HEK293T (cell line): Measurements from ENCODE around the gene TEX11.

Source experiments
- CTCF ChIA-PET: fragments of 350-600 bp; formaldehyde crosslinking; extraction: SDS; loops from one replicate; lab custom pipeline; 2021; ENCODE audit warnings: antibody characterized with exemption, inconsistent platforms; lab: Yijun Ruan, JAX
- POLR2A ChIA-PET: fragments of 350-600 bp; formaldehyde crosslinking; extraction: SDS; loops from one replicate; lab custom pipeline; 2020; ENCODE audit warnings: antibody characterized with exemption, inconsistent platforms; lab: Yijun Ruan, JAX
- DNase-seq: peaks from one replicate; pipeline ENCODE4 v3.0.0; 2012; ENCODE audit warnings: mixed read lengths; ENCODE audit errors: extremely low spot score
- ARNT ChIP-seq: fragments of 450-650 bp; IDR thresholded peaks from 2 replicates; pipeline ENCODE4 v1.6.1; 2017; ENCODE audit warnings: mild to moderate bottlenecking
- BHLHE40 ChIP-seq: fragments of 450-650 bp; IDR thresholded peaks from 2 replicates; pipeline ENCODE4 v1.6.1; 2016; ENCODE audit warnings: mild to moderate bottlenecking, moderate library complexity, borderline replicate concordance
- CTBP1 ChIP-seq: fragments of 450-650 bp; IDR thresholded peaks from 2 replicates; pipeline ENCODE4 v1.6.1; 2016; ENCODE audit warnings: borderline replicate concordance
- ELF4 ChIP-seq: fragments of 450-650 bp; IDR thresholded peaks from 2 replicates; pipeline ENCODE4 v1.6.1; 2017; ENCODE audit warnings: antibody characterized with exemption
- FOXA1 ChIP-seq: fragments of 450-650 bp; IDR thresholded peaks from 2 replicates; pipeline ENCODE4 v1.6.1; 2016; ENCODE audit warnings: mild to moderate bottlenecking
- FOXK2 ChIP-seq: fragments of 450-650 bp; IDR thresholded peaks from 2 replicates; pipeline ENCODE4 v1.6.1; 2016; ENCODE audit warnings: mild to moderate bottlenecking
- FOXM1 ChIP-seq: fragments of 450-650 bp; IDR thresholded peaks from 2 replicates; pipeline ENCODE4 v1.6.1; 2017; ENCODE audit warnings: mild to moderate bottlenecking, borderline replicate concordance
- HDGF ChIP-seq: fragments of 450-650 bp; IDR thresholded peaks from 2 replicates; pipeline ENCODE4 v1.6.1; 2017; ENCODE audit warnings: antibody characterized with exemption, borderline replicate concordance
- L3MBTL2 ChIP-seq: fragments of 450-650 bp; conservative IDR thresholded peaks from 2 replicates; pipeline ENCODE4 v1.6.1; 2016; ENCODE audit warnings: mild to moderate bottlenecking
- LEF1 ChIP-seq: fragments of 450-650 bp; IDR thresholded peaks from 2 replicates; pipeline ENCODE4 v1.6.1; 2017; ENCODE audit warnings: mild to moderate bottlenecking, borderline replicate concordance
- NFRKB ChIP-seq: fragments of 450-650 bp; IDR thresholded peaks from 2 replicates; pipeline ENCODE4 v1.6.1; 2016; ENCODE audit warnings: mild to moderate bottlenecking, moderate library complexity
- SP1 ChIP-seq: fragments of 450-650 bp; IDR thresholded peaks from 2 replicates; pipeline ENCODE4 v1.6.1; 2017
- SUZ12 ChIP-seq: fragments of 450-650 bp; IDR thresholded peaks from 2 replicates; pipeline ENCODE4 v1.6.1; 2016; ENCODE audit warnings: mild to moderate bottlenecking
- TARDBP ChIP-seq: fragments of 450-650 bp; IDR thresholded peaks from 2 replicates; pipeline ENCODE4 v1.6.1; 2016
- ZNF384 ChIP-seq: fragments of 450-650 bp; IDR thresholded peaks from 2 replicates; pipeline ENCODE4 v1.6.1; 2016
- TF ChIP-seq, protein P1 (sequence below): fragments of 450-650 bp; IDR thresholded peaks from 2 replicates; pipeline ENCODE4 v1.6.1; 2016

The TEX11 gene

DNA sequence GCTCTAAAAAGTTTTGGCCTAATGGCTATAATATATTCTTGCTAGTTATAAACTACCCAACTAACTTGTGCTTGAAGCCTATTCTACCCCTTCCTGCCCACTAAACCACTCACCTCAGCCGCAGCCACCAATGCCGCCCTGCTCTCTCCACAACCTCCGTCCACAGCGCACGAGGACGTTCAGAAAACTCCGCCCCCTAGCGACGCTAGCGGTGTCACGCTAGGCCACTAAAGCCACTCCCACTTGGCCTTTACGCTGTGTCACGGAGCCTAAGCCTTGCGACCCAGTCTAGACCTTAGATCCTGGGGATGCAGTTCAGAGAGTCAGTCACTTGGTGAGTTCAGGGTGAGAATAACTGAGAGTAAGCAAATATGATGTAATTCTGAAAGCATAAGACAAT is at the start of gene TEX11:
TSS of gene TEX11 (minus strand) at position 171 of the 400 bp plus-strand sequence. CDS start 922 bp downstream, outside the sequence.
- CTCF ChIA-PET: no interaction called here
- no peak for TF ChIP-seq LEF1
- TF ChIP-seq ELF4: no peak
- no peak for TF ChIP-seq ZNF384
- TF ChIP-seq FOXK2: no peak
- TF ChIP-seq HDGF: no peak
- no peak for TF ChIP-seq NFRKB
- no peak for TF ChIP-seq FOXA1
- TF ChIP-seq FOXM1: no peak
- no peak for TF ChIP-seq ARNT
- TF ChIP-seq TARDBP: no peak
- TF ChIP-seq SUZ12: no peak
- TF ChIP-seq, protein P1, sequence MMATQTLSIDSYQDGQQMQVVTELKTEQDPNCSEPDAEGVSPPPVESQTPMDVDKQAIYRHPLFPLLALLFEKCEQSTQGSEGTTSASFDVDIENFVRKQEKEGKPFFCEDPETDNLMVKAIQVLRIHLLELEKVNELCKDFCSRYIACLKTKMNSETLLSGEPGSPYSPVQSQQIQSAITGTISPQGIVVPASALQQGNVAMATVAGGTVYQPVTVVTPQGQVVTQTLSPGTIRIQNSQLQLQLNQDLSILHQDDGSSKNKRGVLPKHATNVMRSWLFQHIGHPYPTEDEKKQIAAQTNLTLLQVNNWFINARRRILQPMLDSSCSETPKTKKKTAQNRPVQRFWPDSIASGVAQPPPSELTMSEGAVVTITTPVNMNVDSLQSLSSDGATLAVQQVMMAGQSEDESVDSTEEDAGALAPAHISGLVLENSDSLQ: no peak
- TF ChIP-seq BHLHE40: no peak
- no peak for TF ChIP-seq CTBP1
- no peak for TF ChIP-seq L3MBTL2
- no peak for TF ChIP-seq SP1
- no peak for DNase-seq
- POLR2A ChIA-PET: no interaction called here

DNA sequence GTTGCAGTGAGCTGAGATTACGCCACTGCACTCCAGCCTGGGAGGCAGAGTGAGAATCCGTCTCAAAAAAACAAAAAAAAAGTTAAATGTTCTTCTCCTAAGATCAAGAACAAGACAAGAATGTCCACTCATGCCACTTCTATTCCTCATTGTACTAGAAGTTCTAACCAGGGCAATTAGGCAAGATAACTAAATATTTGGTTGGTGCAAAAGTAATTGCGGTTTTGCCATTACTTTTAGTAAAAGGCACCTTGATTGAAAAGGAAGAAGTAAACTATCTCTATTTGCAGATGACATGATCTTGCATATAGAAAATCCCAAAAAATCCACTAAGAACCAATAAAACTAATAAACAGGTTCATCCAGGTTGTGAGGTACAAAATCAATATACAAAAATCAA is 46.4 kb upstream of the TEX11 start:
- ChIA-PET CTCF (no interaction called here), POLR2A (no interaction called here)
- no peak for DNase-seq
- no peak for TF ChIP-seq FOXK2
- peak; percentile 75 for TF ChIP-seq ELF4

DNA sequence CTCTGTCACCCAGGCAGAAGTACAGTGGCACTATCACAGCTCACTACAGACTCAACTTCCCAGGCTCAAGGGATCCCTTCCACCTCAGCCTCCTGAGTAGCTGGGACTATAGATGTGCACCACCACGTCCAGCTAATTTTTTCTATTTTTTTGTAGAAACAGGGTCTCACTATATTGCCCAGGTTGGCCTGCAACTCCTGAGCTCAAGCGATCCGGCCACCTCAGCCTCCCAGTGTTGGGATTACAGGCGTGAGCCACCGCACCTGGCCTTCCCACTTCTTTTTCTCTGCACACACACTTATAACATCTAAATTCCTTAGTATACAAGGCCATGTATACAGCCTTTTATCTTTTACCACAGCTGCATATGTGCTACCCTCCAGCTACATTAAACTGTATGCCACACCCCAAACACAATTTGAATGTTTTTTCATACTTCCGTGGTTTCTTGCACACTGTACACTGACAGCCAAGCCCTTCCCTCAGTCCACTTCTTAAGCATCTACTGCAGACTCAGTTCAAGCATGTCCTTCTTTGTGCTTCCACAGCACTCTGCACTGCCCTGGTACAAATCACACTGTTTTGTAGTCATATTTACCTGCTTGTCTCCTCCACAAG is 15.9 kb upstream of the TEX11 start:
- POLR2A ChIA-PET: no interaction called here
- no peak for DNase-seq
- CTCF ChIA-PET: interaction anchor here (0.6 kb wide), 1 partner anchor 106 kb away, joined by 4 read pairs; no protein-coding TSS in a partner anchor
- TF ChIP-seq ZNF384: no peak
- TF ChIP-seq TARDBP: no peak
- TF ChIP-seq BHLHE40: no peak

GRCh38 chrX:70922774-70923473 is 14.4 kb upstream of the TEX11 start:
- no peak for DNase-seq
- no peak for TF ChIP-seq SUZ12
- TF ChIP-seq ELF4: no peak
- TF ChIP-seq LEF1: no peak
- TF ChIP-seq CTBP1: no peak
- TF ChIP-seq ARNT: no peak
- no peak for TF ChIP-seq ZNF384
- TF ChIP-seq, protein P1: no peak
- TF ChIP-seq TARDBP: no peak
- no peak for TF ChIP-seq BHLHE40
- no peak for TF ChIP-seq FOXM1
- TF ChIP-seq L3MBTL2: no peak
- POLR2A ChIA-PET: no interaction called here
- CTCF ChIA-PET: no interaction called here

DNA sequence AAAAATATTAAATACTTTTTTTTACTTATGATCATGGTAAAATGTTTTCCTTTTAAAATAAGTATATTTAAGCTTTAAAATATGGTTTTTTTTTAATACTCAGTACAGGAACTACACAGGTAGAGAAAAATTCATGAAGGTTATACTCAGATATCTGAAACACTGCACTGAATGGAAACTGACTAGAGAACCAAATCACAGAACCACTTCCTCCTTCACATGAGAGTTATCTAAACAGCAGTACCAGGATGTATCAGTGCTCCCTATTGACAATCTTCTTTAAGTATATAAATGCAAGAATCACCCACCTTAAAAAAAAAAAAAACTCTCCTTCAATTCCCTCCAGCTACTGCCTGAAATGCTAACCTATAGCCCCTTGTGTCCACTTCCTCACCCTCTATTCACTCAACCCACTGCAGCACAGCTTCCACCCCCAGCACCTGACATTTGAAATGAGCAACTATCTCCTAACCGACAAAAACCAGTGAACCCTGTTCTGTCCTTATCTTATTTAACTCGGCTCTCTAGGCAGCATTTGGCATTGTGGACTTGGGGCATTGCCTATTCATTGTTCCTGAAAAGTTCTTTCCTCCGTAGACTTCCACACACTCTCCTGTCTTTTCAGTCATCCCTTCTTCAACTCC is 13.3 kb upstream of the TEX11 start:
- TF ChIP-seq ELF4: no peak
- TF ChIP-seq, protein P1: no peak
- no peak for TF ChIP-seq HDGF
- TF ChIP-seq FOXK2: no peak
- TF ChIP-seq ARNT: no peak
- TF ChIP-seq FOXM1: no peak
- TF ChIP-seq LEF1: no peak
- no peak for DNase-seq
- ChIA-PET CTCF (interaction anchor here (0.7 kb wide), 1 partner anchor 272 kb away, joined by 5 read pairs; no protein-coding TSS in a partner anchor), POLR2A (no interaction called here)

- ChIA-PET CTCF (no interaction called here), POLR2A (no interaction called here)
- TF ChIP-seq LEF1: no peak
- no peak for TF ChIP-seq SUZ12
- no peak for TF ChIP-seq CTBP1
- no peak for TF ChIP-seq ZNF384
- no peak for TF ChIP-seq ARNT
- TF ChIP-seq, protein P1: no peak
- TF ChIP-seq L3MBTL2: no peak
- TF ChIP-seq FOXA1: no peak
- TF ChIP-seq SP1: no peak
- TF ChIP-seq NFRKB: no peak
- TF ChIP-seq HDGF: no peak
- TF ChIP-seq FOXM1: no peak
- TF ChIP-seq ELF4: no peak
- no peak for TF ChIP-seq BHLHE40
- no peak for TF ChIP-seq TARDBP
- no peak for TF ChIP-seq FOXK2
These were observed 8.2 kb upstream of the TEX11 start for GRCh38 chrX:70916754-70917153.

More at GRCh38 chrX:70916754-70917153, 8.2 kb upstream of the TEX11 start:
- DNase-seq: no peak
